GM19025 (cell line): ENCODE measurements around the gene RRP12.
"Not testable (repeated sequence)": the region's sequence is repeated elsewhere in the genome, so short reads cannot be mapped to it uniquely, and the experiment has no call there.

ENCODE experiments used
- ATAC-seq: cut with Tn5 transposase; IDR thresholded peaks from one replicate; pipeline ENCODE4 v1.9.1; 2021; ENCODE audit warnings: mild to moderate bottlenecking, low read depth, moderate library complexity; ENCODE audit not compliant: unreplicated experiment

The RRP12 gene, protein sequence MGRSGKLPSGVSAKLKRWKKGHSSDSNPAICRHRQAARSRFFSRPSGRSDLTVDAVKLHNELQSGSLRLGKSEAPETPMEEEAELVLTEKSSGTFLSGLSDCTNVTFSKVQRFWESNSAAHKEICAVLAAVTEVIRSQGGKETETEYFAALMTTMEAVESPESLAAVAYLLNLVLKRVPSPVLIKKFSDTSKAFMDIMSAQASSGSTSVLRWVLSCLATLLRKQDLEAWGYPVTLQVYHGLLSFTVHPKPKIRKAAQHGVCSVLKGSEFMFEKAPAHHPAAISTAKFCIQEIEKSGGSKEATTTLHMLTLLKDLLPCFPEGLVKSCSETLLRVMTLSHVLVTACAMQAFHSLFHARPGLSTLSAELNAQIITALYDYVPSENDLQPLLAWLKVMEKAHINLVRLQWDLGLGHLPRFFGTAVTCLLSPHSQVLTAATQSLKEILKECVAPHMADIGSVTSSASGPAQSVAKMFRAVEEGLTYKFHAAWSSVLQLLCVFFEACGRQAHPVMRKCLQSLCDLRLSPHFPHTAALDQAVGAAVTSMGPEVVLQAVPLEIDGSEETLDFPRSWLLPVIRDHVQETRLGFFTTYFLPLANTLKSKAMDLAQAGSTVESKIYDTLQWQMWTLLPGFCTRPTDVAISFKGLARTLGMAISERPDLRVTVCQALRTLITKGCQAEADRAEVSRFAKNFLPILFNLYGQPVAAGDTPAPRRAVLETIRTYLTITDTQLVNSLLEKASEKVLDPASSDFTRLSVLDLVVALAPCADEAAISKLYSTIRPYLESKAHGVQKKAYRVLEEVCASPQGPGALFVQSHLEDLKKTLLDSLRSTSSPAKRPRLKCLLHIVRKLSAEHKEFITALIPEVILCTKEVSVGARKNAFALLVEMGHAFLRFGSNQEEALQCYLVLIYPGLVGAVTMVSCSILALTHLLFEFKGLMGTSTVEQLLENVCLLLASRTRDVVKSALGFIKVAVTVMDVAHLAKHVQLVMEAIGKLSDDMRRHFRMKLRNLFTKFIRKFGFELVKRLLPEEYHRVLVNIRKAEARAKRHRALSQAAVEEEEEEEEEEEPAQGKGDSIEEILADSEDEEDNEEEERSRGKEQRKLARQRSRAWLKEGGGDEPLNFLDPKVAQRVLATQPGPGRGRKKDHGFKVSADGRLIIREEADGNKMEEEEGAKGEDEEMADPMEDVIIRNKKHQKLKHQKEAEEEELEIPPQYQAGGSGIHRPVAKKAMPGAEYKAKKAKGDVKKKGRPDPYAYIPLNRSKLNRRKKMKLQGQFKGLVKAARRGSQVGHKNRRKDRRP (N-terminal part only)

DNA sequence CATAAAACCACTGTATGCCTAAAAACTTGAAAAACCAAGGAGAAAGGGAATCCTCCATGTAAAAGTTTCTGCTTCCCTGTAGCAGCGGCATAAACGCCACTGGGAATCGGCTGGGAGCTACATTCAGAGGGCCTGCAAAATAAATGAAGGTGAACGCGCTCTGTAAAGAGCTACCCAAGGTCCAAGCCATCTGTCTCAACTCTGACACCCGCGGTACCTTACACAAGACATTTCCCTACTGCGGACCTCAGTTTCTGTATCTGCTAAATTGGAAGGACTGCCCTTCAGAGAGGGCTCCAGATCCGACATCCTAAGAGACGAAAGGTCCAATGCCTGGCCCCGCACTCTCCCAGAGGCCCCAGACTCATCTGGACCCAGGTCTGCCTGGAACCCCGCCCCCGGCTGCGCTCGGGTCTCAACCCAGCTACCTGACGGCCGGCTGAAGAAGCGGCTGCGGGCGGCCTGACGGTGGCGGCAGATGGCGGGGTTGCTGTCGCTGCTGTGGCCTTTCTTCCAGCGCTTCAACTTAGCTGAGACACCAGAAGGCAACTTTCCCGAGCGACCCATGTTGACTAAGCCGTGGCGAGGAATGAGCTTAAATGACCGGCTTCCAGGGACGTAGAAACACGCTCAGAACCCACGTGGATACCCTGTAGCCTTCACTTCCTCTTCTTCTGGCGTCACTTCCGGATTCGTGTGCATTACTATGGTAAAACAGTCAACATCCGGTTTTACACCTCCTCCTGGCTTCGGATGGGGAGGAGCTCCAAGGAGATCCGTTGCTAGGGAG, at the start of gene RRP12:
RRP12 (minus strand) TSS at position 676 of the 790 bp plus-strand sequence; CDS start at position 567, 109 bp downstream.
- peak; percentile 98 for ATAC-seq

DNA sequence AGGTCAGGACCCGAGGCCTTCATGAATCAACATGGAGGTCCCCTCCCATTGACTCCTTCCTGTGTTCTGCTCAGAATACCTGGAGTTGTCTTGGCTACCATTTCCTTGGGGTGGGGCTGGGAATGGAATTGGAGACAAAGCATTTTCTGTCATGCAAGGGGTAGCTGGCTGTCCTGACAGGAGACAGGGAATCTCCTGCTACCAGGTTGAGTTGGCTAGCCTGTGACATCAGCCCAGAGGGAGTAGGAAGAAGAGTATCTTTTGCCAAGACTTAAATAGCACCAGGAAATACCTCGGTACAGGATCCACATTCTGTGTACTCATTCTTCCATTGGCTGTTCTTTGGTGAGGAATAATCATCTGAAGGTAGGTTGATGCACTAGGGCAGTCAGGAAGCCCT, 49.7 kb upstream of the RRP12 start:
- no peak for ATAC-seq

DNA sequence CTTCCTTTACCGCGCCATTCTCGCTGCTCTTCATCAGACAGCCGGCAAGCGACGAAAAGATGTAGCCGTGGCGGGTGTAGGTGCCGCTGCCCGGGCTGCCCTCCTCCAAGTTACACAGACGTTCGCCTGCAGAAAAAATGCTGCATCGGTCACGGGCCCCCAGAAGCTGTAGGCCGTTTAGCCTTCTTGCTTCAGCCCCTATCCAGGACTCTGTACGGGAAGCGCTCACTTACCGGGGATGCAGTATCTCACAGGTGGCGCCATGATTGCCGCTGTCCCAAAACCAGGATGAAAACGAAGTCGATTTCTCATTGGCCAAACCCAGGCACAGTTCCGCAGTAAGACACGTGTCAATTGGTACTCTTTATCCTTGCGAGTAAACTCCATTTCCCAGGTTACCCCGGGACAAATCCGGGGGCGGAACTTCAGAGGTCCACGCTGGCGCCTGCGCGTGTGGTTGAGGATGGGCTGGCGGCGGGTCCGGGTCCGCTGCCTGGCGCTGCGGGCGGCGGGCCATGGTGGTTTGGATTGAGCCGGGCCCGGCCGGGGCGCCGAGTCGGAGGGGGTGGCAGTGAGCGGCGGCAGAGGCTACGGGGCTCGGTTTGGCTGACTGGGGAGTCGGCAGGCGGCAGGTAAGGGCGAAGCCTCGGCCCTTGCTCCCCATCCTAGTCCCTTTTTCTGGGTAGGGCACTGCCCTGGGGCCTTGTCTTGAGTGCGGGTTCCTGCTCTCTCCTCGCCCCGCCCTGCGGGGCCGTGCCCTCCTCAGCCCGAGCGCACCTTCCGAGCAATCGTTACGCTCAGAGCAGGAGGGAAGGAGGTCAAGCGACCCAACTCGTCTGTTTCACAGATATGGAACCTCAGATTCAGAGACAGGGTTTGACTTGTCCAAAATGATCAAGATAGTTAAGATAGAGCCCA, 44.8 kb upstream of the RRP12 start, which contains the start of the genes EXOSC1 and ZDHHC16:
EXOSC1 (minus strand) TSS at position 285 of the 918 bp plus-strand sequence; CDS start at position 264, 21 bp downstream.
ZDHHC16 (plus strand) TSS at position 454 of the 918 bp plus-strand sequence. CDS start 5,501 bp downstream, outside the sequence.
- peak; percentile 97 for ATAC-seq

DNA sequence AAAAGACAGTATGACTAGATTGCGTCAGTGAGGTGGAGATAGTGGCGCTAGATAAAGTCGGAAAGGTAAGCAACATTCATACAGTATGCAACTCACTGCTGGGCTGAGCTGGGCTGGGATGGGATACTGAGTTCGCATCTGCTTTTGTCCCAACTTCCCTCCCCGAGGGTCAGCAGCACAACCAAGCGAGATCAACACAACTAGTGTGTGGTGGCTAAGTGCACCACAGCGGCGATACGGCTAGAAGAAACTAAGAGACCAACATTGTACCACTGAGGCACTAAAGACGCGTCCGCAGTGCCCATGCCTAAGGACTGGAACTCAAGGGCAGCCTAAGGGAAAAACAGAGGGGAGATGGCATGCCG, 44.2 kb upstream of the RRP12 start:
- ATAC-seq = no peak

DNA sequence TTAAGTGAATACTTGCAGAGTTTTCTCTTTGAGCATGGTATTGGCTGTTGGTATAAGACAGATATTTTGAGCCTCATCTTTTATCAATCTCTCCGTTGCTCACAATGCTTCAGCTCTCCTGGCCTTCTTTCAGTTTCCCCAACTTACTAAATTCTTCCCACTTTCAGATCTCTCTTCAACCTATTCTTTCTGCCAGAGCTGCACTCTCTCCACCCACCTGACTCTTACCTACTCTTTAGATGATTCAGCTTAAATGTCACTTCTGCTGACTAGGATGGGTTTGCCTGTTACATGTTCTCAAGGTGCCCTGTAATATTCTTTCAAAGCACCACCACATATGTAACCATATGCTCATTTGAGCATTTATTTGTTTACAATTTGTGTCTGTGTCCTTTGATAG, 43.1 kb upstream of the RRP12 start:
- ATAC-seq = no peak

DNA sequence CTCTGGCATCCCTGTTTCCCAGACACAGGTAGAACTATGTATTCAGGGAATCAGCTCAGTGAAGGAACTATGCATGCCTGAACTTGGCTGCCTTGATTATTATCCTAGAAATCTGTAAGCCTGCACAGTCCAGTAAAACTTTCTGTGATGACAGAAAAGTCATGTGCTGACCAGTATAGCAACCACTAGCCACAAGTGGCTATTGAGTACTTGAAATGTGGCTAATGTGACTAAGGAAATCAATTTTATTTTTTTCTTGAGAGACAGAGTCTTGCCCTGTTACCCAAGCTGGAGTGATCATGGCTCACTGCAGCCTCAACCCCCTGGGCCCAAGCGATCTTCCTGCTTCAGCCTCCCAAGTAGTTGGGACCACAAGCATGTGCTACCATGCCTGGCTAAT, 41.1 kb upstream of the RRP12 start:
- ATAC-seq = no peak

DNA sequence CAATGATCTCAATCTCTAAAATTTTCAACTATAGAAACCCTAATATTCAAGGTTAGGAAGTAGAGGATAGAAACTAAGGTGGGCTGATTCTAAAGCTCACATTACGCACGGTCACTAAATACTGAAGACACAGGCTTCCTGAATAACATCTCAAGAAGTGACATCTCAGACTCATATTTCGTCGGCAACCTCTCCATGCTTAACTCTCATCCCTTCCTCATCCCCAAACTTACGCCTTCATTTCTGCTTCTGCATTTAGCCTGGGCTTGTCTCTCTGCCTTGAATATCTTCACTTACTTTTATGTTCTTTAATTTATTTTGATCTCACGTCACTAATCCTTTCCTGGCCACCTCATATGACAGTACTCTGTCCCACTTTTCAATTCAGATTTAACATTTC, 34.1 kb upstream of the RRP12 start:
- no peak for ATAC-seq

DNA sequence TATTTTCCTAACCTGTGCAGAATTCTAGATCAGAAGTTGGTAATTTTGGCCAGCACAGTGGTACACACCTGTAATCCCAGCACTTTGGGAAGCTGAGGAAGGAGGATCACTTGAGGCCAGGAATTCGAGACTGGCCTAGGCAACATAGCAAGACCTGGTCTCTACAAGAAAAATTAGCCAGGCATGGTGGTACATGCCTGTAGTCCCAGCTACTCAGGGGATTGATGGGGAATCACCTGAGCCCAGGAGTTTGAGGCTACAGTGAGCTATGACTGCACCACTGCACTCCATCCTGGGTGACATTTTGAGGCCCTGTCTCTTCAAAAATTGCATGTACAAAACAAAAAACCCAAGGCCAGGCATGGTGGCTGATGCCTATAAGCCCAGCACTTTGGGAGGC, 33.4 kb upstream of the RRP12 start:
- no peak for ATAC-seq

DNA sequence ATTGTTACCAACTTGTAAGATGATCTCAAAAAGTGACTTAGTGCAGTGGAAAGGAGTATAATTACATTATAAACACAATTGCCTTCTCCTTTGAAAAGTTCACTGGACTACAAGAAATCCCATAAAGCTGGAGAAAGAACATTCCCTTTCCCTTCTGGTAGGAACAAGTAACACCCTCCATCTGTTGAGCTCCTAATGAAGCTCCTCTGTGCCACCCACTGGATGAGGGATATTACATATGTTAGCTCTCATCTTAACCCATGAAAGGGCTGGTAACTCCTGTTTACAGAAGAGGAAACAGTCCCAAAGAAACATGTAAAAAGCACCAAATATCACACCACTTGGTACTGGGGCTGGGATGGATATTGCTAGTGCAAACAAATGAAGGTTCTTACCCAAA, 32.9 kb upstream of the RRP12 start:
- no peak for ATAC-seq

DNA sequence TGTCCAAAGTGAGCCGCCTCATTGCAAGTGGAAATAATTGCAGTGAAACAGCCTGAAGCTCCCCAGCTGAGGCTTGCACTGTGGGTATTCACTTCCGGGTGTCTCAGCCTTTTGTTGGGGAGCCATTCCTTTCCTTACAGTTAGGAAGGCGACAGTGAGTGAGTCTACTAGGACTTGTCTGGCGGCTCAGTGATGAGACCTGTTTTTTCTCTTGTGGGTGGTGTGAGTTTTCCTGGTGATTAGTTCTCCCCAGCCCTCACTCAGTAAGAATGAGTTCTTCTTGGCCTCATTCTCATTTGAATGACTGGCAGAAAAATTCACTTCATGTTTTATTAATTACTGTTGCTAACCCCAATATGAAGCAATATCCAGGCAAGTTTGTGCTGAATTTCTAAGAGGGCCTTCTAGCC, 27.4 kb upstream of the RRP12 start:
- no peak for ATAC-seq

DNA sequence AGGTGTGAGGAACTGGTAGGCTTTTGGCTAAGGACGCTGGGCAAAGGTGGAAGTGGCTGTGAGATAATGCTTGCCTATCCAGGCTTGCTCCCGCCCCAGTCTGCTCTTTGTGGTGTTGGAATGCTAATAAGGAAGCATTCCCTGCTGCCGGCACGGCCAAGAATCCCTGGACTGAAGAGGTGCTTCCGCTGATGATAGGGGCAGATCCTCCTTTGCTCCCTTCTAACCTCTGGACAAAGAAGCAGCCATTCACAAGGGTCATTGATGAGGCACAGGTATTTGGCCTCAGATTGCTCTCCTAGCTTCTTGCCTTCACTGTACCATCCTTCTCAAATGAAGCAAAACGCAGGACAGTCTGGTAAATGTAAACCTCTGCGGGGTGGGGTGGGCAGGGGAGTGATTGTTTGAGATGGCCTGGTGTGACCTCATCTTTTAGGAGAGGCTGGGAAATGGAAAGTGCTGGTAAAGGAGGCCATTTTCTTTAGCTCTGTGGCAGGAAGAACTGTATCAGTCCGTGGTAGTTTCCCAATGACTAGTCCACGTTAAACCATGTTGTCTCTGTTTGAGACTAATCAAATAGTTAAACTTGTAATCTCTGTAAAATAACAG, 26.5 kb upstream of the RRP12 start:
- no peak for ATAC-seq

DNA sequence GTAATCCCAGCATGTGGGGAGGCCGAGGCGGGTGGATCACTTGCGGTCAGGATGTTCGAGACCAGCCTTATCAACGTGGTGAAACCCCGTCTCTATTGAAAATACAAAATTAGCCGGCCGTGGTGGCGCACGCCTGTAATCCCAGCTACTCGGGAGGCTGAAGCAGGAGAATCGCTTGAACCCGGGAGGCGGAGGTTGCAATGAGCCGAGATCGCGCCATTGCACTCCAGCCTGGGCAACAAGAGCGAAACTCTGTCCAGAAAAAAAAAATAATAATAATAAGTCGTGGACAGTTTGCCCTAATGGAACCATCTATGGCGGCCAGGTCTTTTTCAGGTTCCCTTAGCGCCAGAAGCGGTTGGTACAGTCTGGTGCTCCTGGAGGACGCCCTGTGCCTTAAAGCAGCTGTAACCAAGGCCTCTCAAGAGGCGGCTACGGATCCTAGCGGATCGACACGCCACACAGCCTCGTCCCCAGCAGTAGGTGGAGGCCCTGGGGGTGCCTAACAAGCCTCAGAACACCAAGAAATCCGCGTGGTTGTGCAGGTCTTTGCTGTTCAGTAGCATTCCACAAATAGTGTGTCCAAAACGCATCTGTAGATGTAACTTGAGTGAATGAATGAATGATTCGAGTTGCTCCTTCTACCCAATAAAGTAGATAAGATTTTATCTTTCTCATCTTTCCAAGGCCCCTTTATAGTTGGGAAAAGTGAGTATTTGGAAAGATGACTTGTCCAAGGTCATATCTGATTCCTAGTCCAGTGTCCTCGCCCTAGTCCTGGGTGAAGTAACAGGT, 25.8 kb upstream of the RRP12 start:
- no peak for ATAC-seq

DNA sequence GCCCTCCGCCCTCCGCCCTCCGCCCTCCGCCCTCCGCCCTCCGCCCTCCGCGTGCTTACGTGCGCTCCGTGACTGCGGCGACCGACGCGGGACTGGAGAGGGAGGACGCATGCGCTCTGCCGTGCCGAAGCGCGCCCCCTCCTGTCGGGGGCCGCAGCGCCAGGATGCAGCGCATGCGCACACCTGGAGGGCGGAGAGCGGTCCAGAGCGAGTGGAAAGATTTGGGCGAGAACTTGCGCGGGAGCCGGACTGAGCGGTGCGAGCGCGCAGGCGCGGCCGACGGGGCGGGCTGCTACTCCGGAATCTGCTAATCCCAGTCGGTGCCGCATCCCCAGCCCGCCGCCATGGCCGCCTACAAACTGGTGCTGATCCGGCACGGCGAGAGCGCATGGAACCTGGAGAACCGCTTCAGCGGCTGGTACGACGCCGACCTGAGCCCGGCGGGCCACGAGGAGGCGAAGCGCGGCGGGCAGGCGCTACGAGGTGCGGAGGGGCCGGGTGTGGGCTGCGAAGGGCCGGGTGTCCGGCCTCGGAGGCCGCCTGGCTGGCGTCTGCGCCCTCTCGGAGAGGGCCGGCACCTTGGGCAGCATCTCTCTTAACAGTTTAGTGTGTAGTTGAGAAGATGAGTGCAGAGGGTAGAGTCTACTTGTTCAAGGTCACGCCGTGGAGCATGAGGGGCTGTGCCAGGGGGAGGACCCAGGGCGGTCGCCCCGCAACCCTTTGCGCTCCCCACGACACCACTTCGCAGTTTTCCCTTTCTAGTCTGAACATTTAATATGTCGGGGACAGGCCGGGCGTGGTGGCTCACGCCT, 25.0 kb upstream of the RRP12 start, which contains the start of gene PGAM1:
PGAM1 (plus strand) TSS at position 228 of the 812 bp plus-strand sequence; CDS start at position 345, 117 bp downstream.
- ATAC-seq = peak; percentile 79

DNA sequence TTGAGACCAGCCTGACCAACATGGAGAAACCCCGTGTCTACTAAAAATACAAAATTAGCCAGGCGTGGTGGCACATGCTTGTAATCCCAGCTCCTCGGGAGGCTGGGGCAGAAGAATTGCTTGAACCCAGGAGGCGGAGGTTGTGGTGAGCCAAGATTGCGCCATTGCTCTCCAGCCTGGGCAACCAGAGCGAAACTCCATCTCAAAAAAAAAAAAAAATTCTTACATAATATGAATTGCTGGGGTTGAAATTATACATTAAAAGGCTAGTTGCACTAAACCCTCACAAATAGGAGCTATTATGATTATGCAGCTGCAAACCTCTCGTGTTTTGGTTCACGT, 22.6 kb upstream of the RRP12 start:
- not testable (repeated sequence) for ATAC-seq

DNA sequence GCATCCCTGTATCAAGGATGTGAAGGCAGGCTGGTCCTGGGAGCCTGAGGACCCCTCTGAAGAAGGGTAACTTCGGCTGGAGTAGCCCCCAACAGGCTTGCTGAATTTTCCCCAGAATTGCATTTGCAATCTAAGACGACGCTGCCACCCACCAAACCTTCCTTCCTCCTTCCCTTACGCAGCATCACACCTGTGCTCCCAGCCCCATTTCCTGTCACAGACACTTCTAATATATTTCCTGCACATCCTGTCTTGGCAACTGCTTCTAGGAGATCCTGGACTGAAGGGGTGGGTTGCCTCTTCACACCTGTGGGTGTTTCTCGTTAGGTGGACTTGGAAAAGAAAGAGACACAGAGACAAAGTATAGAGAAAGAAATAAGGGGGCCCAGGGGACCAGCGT, 15.4 kb upstream of the RRP12 start:
- no peak for ATAC-seq

DNA sequence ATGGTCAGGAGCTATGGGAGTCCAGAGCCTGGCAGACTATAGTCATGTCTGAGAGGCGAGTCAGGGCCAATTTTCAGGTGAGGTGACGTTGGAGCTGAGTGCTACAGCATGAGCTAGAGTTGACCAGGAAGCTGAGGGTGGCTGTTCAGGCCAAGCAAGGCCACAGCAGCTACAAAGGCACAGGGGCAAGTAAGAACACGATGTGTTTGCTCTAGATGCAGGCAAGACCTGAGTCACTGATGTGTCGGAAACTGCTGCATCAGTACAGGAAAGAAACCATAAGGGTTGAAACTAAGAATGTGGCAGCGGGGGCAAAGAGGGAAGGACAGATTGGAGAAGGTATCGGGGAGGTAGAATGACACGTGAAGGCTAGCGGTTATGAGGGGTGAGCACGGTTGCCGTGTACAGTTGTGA, 11.8 kb upstream of the RRP12 start:
- ATAC-seq = no peak

DNA sequence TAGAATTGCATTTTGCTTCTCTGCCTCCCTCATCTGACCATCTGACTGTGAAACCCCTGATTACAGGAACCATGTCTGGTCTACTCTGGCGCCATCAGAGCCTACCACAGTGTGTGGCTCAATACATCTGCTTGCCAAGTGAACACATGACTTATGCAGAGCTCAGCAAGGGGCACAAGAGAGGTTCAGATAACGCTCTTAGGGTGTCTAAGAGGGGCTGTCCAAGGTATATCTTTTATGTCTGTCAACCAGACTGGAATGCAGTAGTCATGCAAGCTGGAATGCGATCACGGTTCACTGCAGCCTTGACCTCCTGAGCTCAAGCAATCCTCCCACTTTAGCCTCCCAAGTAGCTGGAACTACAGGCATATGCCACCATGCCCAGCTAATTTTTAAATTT, 10.3 kb upstream of the RRP12 start:
- ATAC-seq = no peak
